PFSK-1 (cell line): ENCODE data around the gene USP22.

Experiments used
- FOXP2 ChIP-seq: optimal IDR thresholded peaks from 2 replicates; pipeline ENCODE3; 2011; ENCODE audit warnings: borderline replicate concordance, control low read depth, inconsistent platforms; ENCODE audit not compliant: insufficient read depth; ENCODE audit errors: extremely low read length, extremely low read depth
- POLR2AphosphoS5 ChIP-seq: IDR thresholded peaks from 2 replicates; pipeline ENCODE4 v1.6.1; 2012; ENCODE audit warnings: low read depth, mild to moderate bottlenecking, control low read depth, low read length, moderate library complexity
- SIN3A ChIP-seq: IDR thresholded peaks from 2 replicates; pipeline ENCODE4 v1.6.1; 2012; ENCODE audit warnings: mild to moderate bottlenecking, low read length, moderate library complexity, borderline replicate concordance; ENCODE audit not compliant: insufficient read depth
- TAF1 ChIP-seq: IDR thresholded peaks from 2 replicates; pipeline ENCODE4 v1.6.1; 2012; ENCODE audit warnings: low read length, control low read depth, borderline replicate concordance; ENCODE audit not compliant: insufficient read depth
- TF ChIP-seq, protein P1 (sequence below), 2 experiments: IDR thresholded peaks; 2 replicates each; pipeline versions ENCODE4 v1.6.1 to v1.8.0; 2011 to 2012; ENCODE audit warnings: low read depth in 2 of 2, low read length in 2 of 2, control low read depth in 1 of 2, inconsistent platforms in 1 of 2, mild to moderate bottlenecking in 1 of 2, moderate library complexity in 1 of 2; ENCODE audit not compliant: insufficient read depth in 1 of 2

The USP22 gene

GRCh38 chr17:21010705-21011596 is 31.9 kb downstream of the USP22 start:
- TF ChIP-seq, protein P1, sequence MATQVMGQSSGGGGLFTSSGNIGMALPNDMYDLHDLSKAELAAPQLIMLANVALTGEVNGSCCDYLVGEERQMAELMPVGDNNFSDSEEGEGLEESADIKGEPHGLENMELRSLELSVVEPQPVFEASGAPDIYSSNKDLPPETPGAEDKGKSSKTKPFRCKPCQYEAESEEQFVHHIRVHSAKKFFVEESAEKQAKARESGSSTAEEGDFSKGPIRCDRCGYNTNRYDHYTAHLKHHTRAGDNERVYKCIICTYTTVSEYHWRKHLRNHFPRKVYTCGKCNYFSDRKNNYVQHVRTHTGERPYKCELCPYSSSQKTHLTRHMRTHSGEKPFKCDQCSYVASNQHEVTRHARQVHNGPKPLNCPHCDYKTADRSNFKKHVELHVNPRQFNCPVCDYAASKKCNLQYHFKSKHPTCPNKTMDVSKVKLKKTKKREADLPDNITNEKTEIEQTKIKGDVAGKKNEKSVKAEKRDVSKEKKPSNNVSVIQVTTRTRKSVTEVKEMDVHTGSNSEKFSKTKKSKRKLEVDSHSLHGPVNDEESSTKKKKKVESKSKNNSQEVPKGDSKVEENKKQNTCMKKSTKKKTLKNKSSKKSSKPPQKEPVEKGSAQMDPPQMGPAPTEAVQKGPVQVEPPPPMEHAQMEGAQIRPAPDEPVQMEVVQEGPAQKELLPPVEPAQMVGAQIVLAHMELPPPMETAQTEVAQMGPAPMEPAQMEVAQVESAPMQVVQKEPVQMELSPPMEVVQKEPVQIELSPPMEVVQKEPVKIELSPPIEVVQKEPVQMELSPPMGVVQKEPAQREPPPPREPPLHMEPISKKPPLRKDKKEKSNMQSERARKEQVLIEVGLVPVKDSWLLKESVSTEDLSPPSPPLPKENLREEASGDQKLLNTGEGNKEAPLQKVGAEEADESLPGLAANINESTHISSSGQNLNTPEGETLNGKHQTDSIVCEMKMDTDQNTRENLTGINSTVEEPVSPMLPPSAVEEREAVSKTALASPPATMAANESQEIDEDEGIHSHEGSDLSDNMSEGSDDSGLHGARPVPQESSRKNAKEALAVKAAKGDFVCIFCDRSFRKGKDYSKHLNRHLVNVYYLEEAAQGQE (IDR thresholded peaks at IDR 0.05; ENCODE audit: insufficient read depth in 1 of 2, low read depth in 2 of 2, low read length in 2 of 2) = no peak
- TF ChIP-seq SIN3A (no peak), POLR2AphosphoS5 (no peak), FOXP2 (no peak), TAF1 (no peak)

DNA sequence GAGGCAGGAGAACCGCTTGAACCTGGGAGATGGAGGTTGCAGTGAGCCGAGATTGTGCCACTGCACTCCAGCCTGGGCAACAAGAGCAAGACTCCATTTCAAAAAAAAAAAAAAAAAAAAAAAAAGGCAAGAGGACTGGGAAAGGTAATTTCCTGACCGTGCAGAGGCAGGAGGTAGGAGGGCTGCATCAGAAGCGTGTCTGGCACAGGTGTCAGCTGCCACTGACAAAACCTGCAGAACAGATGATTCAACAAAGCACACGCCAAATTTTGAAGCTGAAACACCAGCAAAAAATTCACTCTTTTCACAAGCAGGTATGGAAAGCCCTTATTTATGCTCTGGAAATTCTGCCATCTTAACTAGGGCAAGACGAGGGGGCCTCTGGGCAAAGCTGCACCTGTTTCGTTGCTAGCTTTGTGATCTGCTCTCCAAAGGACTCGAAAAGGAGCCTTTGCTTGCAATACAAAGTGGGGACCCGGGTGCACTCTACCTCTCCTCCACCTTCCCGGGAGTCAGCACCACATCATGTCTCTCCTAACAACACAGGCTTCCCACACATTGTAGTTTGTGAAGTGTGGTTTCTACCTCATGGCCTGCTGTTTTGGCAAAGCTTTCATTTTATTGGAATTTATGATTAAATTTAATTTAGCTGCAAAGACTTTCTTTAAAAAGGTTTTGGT is 33.7 kb downstream of the USP22 start:
- no peak for TF ChIP-seq POLR2AphosphoS5
- TF ChIP-seq TAF1 = no peak
- TF ChIP-seq, protein P1 (IDR thresholded peaks at IDR 0.05; ENCODE audit: insufficient read depth in 1 of 2, low read depth in 2 of 2, low read length in 2 of 2) = no peak
- no peak for TF ChIP-seq FOXP2
- TF ChIP-seq SIN3A = no peak

DNA sequence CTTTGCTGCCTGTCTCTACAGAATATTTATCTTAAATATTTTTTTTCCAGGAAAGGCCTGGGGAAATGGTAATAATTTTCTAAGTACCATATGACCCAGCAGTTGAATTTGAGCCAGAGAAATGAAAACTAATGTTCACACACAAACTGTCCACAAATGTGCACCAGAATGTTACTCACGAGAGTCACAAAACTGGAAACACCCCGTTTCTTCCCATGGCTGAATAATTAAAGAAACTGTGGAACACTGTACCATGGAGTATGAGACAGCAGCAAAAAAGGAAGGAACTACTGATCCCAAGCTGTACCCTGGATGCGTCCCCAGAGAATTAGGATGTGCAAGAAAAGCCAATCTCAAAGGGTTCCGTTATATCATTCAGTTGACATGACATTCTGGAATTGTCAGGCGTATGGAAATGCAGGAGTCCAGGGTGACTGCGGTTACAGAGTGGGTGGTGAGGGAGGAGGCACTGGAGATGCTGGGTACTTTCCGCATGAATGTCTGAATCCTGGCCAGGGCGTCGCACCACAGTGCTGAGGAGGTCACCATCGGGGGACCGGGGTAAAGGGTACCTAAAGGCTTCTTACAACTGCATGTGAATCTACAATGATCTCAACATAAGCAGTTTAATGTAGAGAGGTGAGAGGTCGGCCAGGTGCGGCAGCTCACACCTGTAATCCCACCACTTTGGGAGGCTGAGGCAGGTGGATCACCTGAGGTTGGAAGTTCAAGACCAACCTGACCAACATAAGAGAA is 34.5 kb downstream of the USP22 start:
- TF ChIP-seq SIN3A = no peak
- TF ChIP-seq, protein P1 (IDR thresholded peaks at IDR 0.05; ENCODE audit: insufficient read depth in 1 of 2, low read depth in 2 of 2, low read length in 2 of 2) = no peak
- TF ChIP-seq FOXP2 = no peak
- no peak for TF ChIP-seq TAF1
- TF ChIP-seq POLR2AphosphoS5 = no peak

- no peak for TF ChIP-seq FOXP2
- no peak for TF ChIP-seq POLR2AphosphoS5
- TF ChIP-seq, protein P1 (IDR thresholded peaks at IDR 0.05; ENCODE audit: insufficient read depth in 1 of 2, low read depth in 2 of 2, low read length in 2 of 2) = no peak
- TF ChIP-seq TAF1 = no peak
- no peak for TF ChIP-seq SIN3A
Measured at GRCh38 chr17:21007646-21008045, 35.2 kb downstream of the USP22 start.
